Mucosa of descending colon (tissue), 3 donors: ENCODE results near the gene POLR3A. TPM values are rescaled to one million over a fixed set of nuclear protein-coding genes. Genes with fewer than 3 reads are reported as not detected.

Experiments
- ATAC-seq: fragments of 200-7000 bp; cut with Tn5 transposase; one replicate; pipeline ENCODE4 v1.9.1; 2020; ENCODE audit warnings: mild to moderate bottlenecking, moderate library complexity
- DNase-seq, 3 donors: peaks; one replicate each; pipeline ENCODE4 v3.0.0-alpha.2; 2020
- H3K36me3 ChIP-seq: fragments of 200-600 bp; one replicate; pipeline ENCODE4 v1.8.0; 2021; ENCODE audit warnings: low read depth, mild to moderate bottlenecking
- H3K4me1 ChIP-seq: fragments of 200-600 bp; one replicate; pipeline ENCODE4 v1.8.0; 2021; ENCODE audit warnings: low read depth, mild to moderate bottlenecking
- H3K4me3 ChIP-seq: fragments of 200-600 bp; one replicate; pipeline ENCODE4 v1.8.0; 2021; ENCODE audit warnings: mild to moderate bottlenecking
- H3K9me3 ChIP-seq: fragments of 200-600 bp; one replicate; pipeline ENCODE4 v1.8.0; 2021; ENCODE audit warnings: mild to moderate bottlenecking
- intact Hi-C, 2 donors: fragments of 100-400 bp; cut with DNase I in 1 of 2; cut with micrococcal nuclease in 1 of 2; formaldehyde crosslinking; loops; one replicate each; pipeline versions ENCODE4 v1.11.0 to v1.11.1; 2022; cut with DNase I, micrococcal nuclease
- total RNA-seq, 3 donors: library from RNA; stranded (reverse); fragmentation: NEBNext Ultra II Directional in 2 of 3; extraction: Animal tissue kit (Norgen Biotek cat#: 25700) in 2 of 3; gene quantifications; one replicate each; pipeline versions ENCODE4 v1.2.1 to v1.2.4, GENCODE V29; 2021 to 2023
- TF ChIP-seq, protein P1 (sequence below): fragments of 200-600 bp; IDR thresholded peaks from one replicate; pipeline ENCODE4 v1.8.0; 2022; ENCODE audit warnings: antibody characterized with exemption, mild to moderate bottlenecking
- donor health status: DM: no; HTN: no; CAD: no; lungs with moderate emphysema.
- donor health status: DM: no; HTN: no; CAD: no.
- donor health status: DM: no; HTN: yes; CAD: no.

The POLR3A gene
- total RNA-seq, 3 donors from 2014 or later = 13.9 to 14.1 (median 14.1) TPM

DNA sequence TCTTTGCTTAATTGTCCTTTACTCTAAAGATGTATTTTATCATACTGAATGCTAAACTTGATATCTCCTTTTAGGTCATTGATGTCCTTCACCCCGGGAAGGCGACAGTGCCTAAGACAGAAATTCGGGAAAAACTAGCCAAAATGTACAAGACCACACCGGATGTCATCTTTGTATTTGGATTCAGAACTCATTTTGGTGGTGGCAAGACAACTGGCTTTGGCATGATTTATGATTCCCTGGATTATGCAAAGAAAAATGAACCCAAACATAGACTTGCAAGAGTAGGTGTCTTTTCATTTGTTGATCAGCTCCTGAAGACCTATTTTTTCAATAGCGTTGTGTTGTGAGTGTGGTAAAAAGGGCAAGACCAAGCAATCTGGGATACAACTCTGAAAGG, 6.1 kb upstream of the POLR3A start:
- Histone ChIP-seq H3K36me3 (peaks cover 22% of the 10 kb centered on the region), H3K4me1 (peaks cover 17% of the 10 kb centered on the region), H3K4me3 (no peak overlapping the region), H3K9me3 (no peaks in the 10 kb centered on the region)
- ATAC-seq (no peak), DNase-seq (no peak)
- intact Hi-C loops = no loop called here
- TF ChIP-seq, protein P1, sequence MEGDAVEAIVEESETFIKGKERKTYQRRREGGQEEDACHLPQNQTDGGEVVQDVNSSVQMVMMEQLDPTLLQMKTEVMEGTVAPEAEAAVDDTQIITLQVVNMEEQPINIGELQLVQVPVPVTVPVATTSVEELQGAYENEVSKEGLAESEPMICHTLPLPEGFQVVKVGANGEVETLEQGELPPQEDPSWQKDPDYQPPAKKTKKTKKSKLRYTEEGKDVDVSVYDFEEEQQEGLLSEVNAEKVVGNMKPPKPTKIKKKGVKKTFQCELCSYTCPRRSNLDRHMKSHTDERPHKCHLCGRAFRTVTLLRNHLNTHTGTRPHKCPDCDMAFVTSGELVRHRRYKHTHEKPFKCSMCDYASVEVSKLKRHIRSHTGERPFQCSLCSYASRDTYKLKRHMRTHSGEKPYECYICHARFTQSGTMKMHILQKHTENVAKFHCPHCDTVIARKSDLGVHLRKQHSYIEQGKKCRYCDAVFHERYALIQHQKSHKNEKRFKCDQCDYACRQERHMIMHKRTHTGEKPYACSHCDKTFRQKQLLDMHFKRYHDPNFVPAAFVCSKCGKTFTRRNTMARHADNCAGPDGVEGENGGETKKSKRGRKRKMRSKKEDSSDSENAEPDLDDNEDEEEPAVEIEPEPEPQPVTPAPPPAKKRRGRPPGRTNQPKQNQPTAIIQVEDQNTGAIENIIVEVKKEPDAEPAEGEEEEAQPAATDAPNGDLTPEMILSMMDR = no peak

DNA sequence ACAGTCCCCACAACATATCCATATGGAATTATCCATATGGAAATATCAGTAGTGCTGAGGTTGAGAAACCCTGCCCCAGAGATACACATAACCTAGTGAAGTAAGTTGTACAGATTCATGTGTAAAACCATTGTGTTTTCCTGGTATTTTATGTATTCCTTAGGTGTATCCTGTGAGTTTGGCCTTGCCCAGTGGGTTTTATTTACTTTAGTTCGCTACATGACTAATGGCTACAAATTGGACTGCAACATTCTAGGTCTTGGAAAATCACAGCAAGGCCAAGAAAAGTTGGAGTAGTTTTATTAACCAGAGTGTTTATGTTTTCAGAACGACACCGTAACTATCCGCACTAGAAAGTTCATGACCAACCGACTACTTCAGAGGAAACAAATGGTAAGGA, 5.7 kb upstream of the POLR3A start:
- intact Hi-C loops = no loop called here
- no peak for ATAC-seq
- no peak overlapping the region for H3K4me3 ChIP-seq
- no peaks in the 10 kb centered on the region for H3K9me3 ChIP-seq
- peaks cover 20% of the 10 kb centered on the region for H3K36me3 ChIP-seq
- TF ChIP-seq, protein P1 = no peak
- DNase-seq = no peak
- peaks cover 18% of the 10 kb centered on the region for H3K4me1 ChIP-seq

DNA sequence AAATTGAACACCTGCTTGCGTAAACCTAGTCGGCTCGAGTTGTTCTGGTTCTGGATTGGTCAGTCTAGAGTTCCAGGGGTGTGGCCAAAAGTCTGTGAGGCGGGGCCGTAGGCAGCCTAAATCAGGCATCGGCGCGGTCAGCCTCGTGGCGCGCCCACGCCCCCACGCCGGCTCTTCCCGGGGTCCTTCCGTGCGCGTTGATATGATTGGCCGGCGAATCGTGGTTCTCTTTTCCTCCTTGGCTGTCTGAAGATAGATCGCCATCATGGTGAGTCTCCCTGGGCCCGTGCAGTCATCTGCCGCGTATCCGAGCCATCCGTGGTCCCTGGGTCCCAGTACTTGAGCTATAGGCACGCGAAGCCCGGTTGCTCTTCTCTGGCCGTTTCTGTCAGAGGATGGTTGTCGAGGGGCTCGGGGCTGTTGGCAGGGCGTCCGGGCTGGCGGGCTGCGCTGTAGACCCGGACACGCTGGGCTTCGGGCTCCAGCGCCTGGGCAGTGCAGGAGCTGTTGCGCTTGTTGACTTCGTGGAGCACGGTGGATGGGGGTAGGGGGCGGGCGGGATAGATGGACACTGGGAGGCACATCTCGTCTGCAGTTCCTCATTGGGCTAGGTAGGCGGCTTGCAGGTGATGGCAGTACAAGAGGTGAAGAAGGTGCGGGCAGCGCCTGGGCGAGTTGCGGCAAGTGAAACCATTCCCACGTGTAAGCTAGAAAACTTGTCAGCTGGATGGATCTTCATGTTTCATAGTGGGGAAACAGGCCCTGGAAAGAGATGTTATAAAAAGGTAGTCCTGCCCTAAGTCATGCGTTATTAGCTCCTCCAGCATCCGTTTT, 4.5 kb upstream of the POLR3A start, which contains the start of gene RPS24:
Gene RPS24 (plus strand): TSS at position 227 of the 834 bp plus-strand sequence. CDS start 39 bp downstream, at position 266.
- DNase-seq = peak; percentile 95 to 98 (median 97)
- ATAC-seq = peak; percentile 92
- H3K36me3 ChIP-seq = peaks cover 10% of the 10 kb centered on the region
- TF ChIP-seq, protein P1 = peak; percentile 10
- H3K9me3 ChIP-seq = no peaks in the 10 kb centered on the region
- intact Hi-C loops = no loop called here
- H3K4me3 ChIP-seq = peak within 1 kb of the TSS; percentile 38
- peaks cover 20% of the 10 kb centered on the region for H3K4me1 ChIP-seq

- intact Hi-C loops = no loop called here
- TF ChIP-seq, protein P1 = no peak
- Histone ChIP-seq H3K9me3 (no peaks in the 10 kb centered on the region), H3K4me1 (peaks cover 26% of the 10 kb centered on the region), H3K36me3 (peaks cover 7% of the 10 kb centered on the region), H3K4me3 (no peak overlapping the region)
- DNase-seq (no peak), ATAC-seq (no peak)
These were observed 4.0 kb upstream of the POLR3A start for GRCh38 chr10:78033387-78033636.

GRCh38 chr10:78028438-78029268, 662 bp downstream of the POLR3A start:
- TF ChIP-seq, protein P1 = no peak
- peak overlapping the region; percentile 81 for H3K4me3 ChIP-seq
- H3K36me3 ChIP-seq = peaks cover 14% of the 10 kb centered on the region
- peak in 1 of 3 donors; percentile 30 for DNase-seq
- intact Hi-C loops = no loop called here
- peak; percentile 13 for ATAC-seq
- H3K9me3 ChIP-seq = no peaks in the 10 kb centered on the region
- peaks cover 22% of the 10 kb centered on the region for H3K4me1 ChIP-seq
